H1 (cell line): ENCODE results near the gene CAPN15. TPM values are rescaled to one million over a fixed set of nuclear protein-coding genes. Genes with fewer than 3 reads are reported as not detected.

Experiments
- KDM1A ChIP-seq: fragments of 200-600, 300-600 bp; sonication (generic); IDR thresholded peaks from 2 replicates; pipeline ENCODE4 v1.7.1; 2016; ENCODE audit warnings: mild to moderate bottlenecking, low read length, borderline replicate concordance
- polyA plus RNA-seq, 7 experiments: library from polyadenylated mRNA; depleted of rRNA in 3 of 7; stranded (reverse) in 5 of 7; unstranded in 2 of 7; fragments of >200 nt in 5 of 7; fragments of 200-250 nt in 2 of 7; gene quantifications; 1 replicate in 5 of 7; 2 replicates in 1 of 7; 4 replicates in 1 of 7; pipeline versions ENCODE4 v1.2.1 to v1.2.3, GENCODE V29; 2011 to 2013; ENCODE audit warnings: missing spikeins in 2 of 7, mixed read lengths in 2 of 7
- total RNA-seq: library from RNA; stranded (reverse); fragmentation: NEBNext Ultra II Directional; extraction: Animal tissue kit (Norgen Biotek cat#: 25700); gene quantifications from 2 replicates; pipeline ENCODE4 v1.2.1, GENCODE V29; 2021

CAPN15 gene
- total and polyA plus RNA-seq, 2 of the 8 experiments (the other 6 are each of a cell fraction or from before 2014, with no cell fraction given) = 38.9 to 76.9 TPM

- no peak for TF ChIP-seq KDM1A
Measured at GRCh38 chr16:516301-516700, 11.2 kb upstream of the CAPN15 start (continued).
